ENCODE data around the gene MEP1B. TPM values are rescaled to one million over a fixed set of nuclear protein-coding genes. Genes with fewer than 3 reads are reported as not detected.

Gene MEP1B
- total and polyA plus RNA-seq, 9 donors, result 0.10 to 0.72 (median 0.10) TPM; not detected in 6

DNA sequence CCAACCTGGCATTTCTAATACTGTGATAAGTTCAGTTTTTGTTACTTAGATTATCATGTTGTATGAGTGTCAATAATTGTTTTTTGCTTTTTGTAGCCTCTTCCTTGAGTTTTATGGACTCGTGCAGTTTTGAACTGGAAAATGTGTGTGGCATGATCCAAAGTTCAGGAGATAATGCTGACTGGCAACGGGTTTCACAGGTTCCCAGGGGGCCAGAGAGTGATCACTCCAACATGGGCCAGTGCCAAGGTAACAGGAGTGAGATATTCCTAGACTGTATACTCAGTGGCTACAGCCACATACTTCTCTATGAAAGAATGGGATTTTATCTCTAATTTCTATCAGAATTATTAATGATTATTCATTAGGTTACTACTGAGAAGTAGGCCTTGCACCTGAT lies 18.2 kb downstream of the MEP1B start:
- H3K4me1 ChIP-seq (ENCODE audit: insufficient read depth), result no peaks in the 10 kb centered on the region
- H3K36me3 ChIP-seq, result no peaks in the 10 kb centered on the region
- no peaks in the 10 kb centered on the region for H3K9me3 ChIP-seq
- no peak overlapping the region for H3K27ac ChIP-seq
- intact Hi-C loops (cut with DNase I), result no loop called here
- H3K27me3 ChIP-seq, result no peaks in the 10 kb centered on the region
- TF ChIP-seq, protein P1, sequence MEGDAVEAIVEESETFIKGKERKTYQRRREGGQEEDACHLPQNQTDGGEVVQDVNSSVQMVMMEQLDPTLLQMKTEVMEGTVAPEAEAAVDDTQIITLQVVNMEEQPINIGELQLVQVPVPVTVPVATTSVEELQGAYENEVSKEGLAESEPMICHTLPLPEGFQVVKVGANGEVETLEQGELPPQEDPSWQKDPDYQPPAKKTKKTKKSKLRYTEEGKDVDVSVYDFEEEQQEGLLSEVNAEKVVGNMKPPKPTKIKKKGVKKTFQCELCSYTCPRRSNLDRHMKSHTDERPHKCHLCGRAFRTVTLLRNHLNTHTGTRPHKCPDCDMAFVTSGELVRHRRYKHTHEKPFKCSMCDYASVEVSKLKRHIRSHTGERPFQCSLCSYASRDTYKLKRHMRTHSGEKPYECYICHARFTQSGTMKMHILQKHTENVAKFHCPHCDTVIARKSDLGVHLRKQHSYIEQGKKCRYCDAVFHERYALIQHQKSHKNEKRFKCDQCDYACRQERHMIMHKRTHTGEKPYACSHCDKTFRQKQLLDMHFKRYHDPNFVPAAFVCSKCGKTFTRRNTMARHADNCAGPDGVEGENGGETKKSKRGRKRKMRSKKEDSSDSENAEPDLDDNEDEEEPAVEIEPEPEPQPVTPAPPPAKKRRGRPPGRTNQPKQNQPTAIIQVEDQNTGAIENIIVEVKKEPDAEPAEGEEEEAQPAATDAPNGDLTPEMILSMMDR (IDR thresholded peaks at IDR 0.05), result no peak
- TF ChIP-seq EP300 (IDR thresholded peaks at IDR 0.05) (no peak), POLR2A (IDR thresholded peaks at IDR 0.05) (no peak)
- WGBS, 3 donors, result 37 to 65% (median 63%) methylated on average over 2 of the region's 2 CpGs
- no peak for DNase-seq
- H3K4me3 ChIP-seq, result no peak overlapping the region

DNA sequence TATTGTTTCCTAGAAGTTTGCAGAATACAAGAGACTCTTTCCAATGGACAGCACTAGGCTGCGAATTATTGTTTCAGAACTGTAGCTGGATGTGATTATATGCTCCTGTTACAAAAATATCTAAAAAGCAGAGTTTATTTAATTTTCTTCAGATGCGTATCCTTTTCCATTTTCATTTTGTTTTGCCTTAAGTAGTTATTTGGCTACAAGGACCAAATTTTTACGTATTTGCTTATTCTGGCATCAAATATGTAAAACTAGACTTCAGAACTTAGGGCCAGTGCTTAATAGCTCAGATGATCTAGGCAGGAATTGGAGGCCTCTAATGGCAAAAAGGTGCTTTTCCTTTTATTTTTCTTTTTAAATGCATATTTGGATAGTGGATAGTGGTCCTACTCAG lies 18.7 kb downstream of the MEP1B start:
- no peak overlapping the region for H3K27ac ChIP-seq
- no peaks in the 10 kb centered on the region for H3K4me1 ChIP-seq (ENCODE audit: insufficient read depth)
- TF ChIP-seq EP300 (IDR thresholded peaks at IDR 0.05) (no peak), POLR2A (IDR thresholded peaks at IDR 0.05) (no peak)
- TF ChIP-seq, protein P1 (IDR thresholded peaks at IDR 0.05), result no peak
- 73 to 75% (median 75%) methylated on average over 3 of the region's 3 CpGs for WGBS, 3 donors
- H3K9me3 ChIP-seq, result no peaks in the 10 kb centered on the region
- no peaks in the 10 kb centered on the region for H3K36me3 ChIP-seq
- no peak for DNase-seq
- H3K27me3 ChIP-seq, result no peaks in the 10 kb centered on the region
- intact Hi-C loops (cut with DNase I), result no loop called here
- H3K4me3 ChIP-seq, result no peak overlapping the region

DNA sequence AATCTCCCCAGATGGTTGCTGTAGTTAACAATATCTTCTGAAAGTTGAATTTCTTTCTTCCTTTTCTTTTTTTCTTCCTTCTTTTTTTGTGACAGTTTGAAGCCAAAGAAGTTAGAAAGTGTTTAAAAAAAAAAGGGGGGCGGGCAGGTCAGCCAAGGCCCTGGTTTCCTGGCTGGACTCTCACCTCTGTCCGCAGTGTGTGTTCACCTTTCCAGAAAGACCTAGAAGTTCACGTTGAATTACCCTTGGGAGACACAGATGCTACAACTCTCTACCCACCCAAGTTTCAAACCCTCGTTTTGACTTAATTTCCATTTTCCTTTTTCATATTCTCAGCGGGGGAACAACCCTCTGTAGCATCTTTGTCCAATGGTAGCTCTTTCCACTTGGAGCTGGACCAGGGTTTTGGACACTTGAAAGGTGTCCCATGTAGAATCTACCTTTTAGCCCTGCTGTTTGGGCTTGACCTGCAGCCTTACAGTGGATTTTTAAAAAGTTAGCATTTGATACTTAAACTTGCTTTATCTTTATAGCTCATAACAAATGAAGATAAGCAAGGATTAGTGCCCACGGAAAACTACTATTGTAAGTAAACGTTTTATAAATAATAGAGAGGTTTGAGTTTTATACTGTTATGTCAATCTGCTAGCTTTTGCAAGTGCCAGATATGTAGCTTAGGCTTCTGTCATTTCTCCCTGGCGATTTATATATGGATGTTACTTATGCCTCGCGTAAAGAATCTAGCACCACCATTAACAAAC lies 20.0 kb downstream of the MEP1B start:
- no peaks in the 10 kb centered on the region for H3K27me3 ChIP-seq
- no peaks in the 10 kb centered on the region for H3K36me3 ChIP-seq
- no peaks in the 10 kb centered on the region for H3K9me3 ChIP-seq
- intact Hi-C loops (cut with DNase I), result no loop called here
- no peak overlapping the region for H3K4me3 ChIP-seq
- H3K4me1 ChIP-seq (ENCODE audit: insufficient read depth), result no peaks in the 10 kb centered on the region
- TF ChIP-seq EP300 (IDR thresholded peaks at IDR 0.05), result no peak
- TF ChIP-seq, protein P1 (IDR thresholded peaks at IDR 0.05), result no peak
- TF ChIP-seq POLR2A (IDR thresholded peaks at IDR 0.05), result no peak
- 76 to 82% (median 82%) methylated on average over 10 of the region's 10 CpGs for WGBS, 3 donors
- DNase-seq, result no peak
- H3K27ac ChIP-seq, result no peak overlapping the region

DNA sequence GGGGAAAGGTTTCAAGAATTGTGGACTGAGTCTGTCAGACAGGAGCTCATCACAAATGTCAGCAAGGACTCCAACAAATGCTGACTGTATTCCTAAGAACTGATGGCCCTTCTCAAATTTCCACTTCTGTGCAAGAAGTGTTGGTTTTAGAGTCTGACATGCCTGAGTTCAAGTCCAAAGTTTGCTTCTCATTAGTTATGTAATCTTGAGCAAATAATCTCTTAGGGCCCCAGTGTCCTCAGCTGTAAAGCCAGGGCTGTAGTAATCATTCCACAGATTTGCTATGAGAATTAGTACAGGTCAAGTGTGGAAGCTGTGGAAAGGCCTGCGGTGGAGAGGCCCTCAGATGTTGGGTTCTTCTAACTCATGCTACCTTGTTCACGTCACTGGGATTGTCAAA lies 23.9 kb downstream of the MEP1B start:
- Histone ChIP-seq H3K27me3 (no peaks in the 10 kb centered on the region), H3K36me3 (no peaks in the 10 kb centered on the region), H3K27ac (no peak overlapping the region), H3K4me1 (ENCODE audit: insufficient read depth) (no peaks in the 10 kb centered on the region), H3K9me3 (no peaks in the 10 kb centered on the region), H3K4me3 (no peak overlapping the region)
- WGBS, 3 donors, result 91 to 94% (median 93%) methylated on average over 2 of the region's 2 CpGs
- DNase-seq, result no peak
- intact Hi-C loops (cut with DNase I), result no loop called here
- TF ChIP-seq, protein P1 (IDR thresholded peaks at IDR 0.05), result no peak
- TF ChIP-seq EP300 (IDR thresholded peaks at IDR 0.05) (no peak), POLR2A (IDR thresholded peaks at IDR 0.05) (no peak)

All from ovary (tissue), 9 donors.